IMR-90 (cell line): Measurements from ENCODE around the gene TRAK2. TPM values are rescaled to one million over a fixed set of nuclear protein-coding genes. Genes with fewer than 3 reads are reported as not detected.

Experiments
- ATAC-seq: fragments of 200-7000 bp; cut with Tn5 transposase; 2 replicates; pipeline ENCODE4 v1.9.1; 2020; ENCODE audit warnings: low read depth, mild to moderate bottlenecking, moderate library complexity
- BruUV-seq: library from RNA; stranded (reverse); fragments of 400-500 nt; replicated peaks from 2 replicates; lab custom pipeline; 2021; lab: Mats Ljungman, UMichigan
- CTCF ChIA-PET: fragments of 300-600 bp; formaldehyde crosslinking; extraction: SDS; loops from one replicate; lab custom pipeline; 2021; ENCODE audit warnings: antibody characterized with exemption; lab: Yijun Ruan, JAX
- POLR2A ChIA-PET: fragments of 300-600 bp; sonication (Branson Sonifier 250); formaldehyde crosslinking; loops from one replicate; lab custom pipeline; 2022; ENCODE audit warnings: antibody characterized with exemption; ENCODE audit not compliant: unreplicated experiment; lab: Charles Lee
- DNase-seq: peaks from one replicate; pipeline ENCODE4 v3.0.0; 2013
- H2AFZ ChIP-seq: replicated peaks from 2 replicates; pipeline ENCODE3; 2013; ENCODE audit warnings: low read length, mild to moderate bottlenecking; ENCODE audit not compliant: poor library complexity
- H2AK5ac ChIP-seq: 2 replicates; pipeline ENCODE4 v1.6.1; 2013; ENCODE audit warnings: low read depth, low read length, inconsistent platforms
- H2AK9ac ChIP-seq: replicated peaks from 2 replicates; pipeline ENCODE3; 2013; ENCODE audit warnings: mild to moderate bottlenecking, low read depth, low read length, moderate library complexity; ENCODE audit not compliant: poor library complexity
- H2BK120ac ChIP-seq: 2 replicates; pipeline ENCODE4 v1.6.1; 2013; ENCODE audit warnings: low read depth, low read length, inconsistent platforms
- H2BK15ac ChIP-seq: 3 replicates; pipeline ENCODE4 v1.6.1; 2013; ENCODE audit warnings: low read depth, low read length, inconsistent platforms
- H2BK20ac ChIP-seq: 2 replicates; pipeline ENCODE4 v1.6.1; 2013; ENCODE audit warnings: low read depth, mild to moderate bottlenecking, inconsistent platforms, low read length, moderate library complexity
- H2BK5ac ChIP-seq: 2 replicates; pipeline ENCODE4 v1.6.1; 2013; ENCODE audit warnings: mild to moderate bottlenecking, low read depth, low read length, inconsistent platforms; ENCODE audit not compliant: poor library complexity, severe bottlenecking
- H3K14ac ChIP-seq: replicated peaks from 2 replicates; pipeline ENCODE4 v1.6.1; 2013; ENCODE audit warnings: low read depth, low read length, inconsistent platforms
- H3K18ac ChIP-seq: 2 replicates; pipeline ENCODE4 v1.6.1; 2013; ENCODE audit warnings: low read depth, low read length, control low read depth
- H3K23ac ChIP-seq: 2 replicates; pipeline ENCODE4 v1.6.1; 2013; ENCODE audit warnings: low read depth, low read length, inconsistent platforms
- H3K27ac ChIP-seq: 2 replicates; pipeline ENCODE4 v1.5.1; 2013; ENCODE audit warnings: mild to moderate bottlenecking, control low read depth, low read length; ENCODE audit not compliant: insufficient read depth
- H3K27me3 ChIP-seq: 2 replicates; pipeline ENCODE4 v1.6.1; 2013; ENCODE audit warnings: low read length; ENCODE audit not compliant: control insufficient read depth, insufficient read depth
- H3K36me3 ChIP-seq: 2 replicates; pipeline ENCODE4 v1.6.1; 2013; ENCODE audit warnings: low read length, mixed read lengths; ENCODE audit not compliant: control insufficient read depth, insufficient read depth
- H3K4ac ChIP-seq: 2 replicates; pipeline ENCODE4 v1.6.1; 2013; ENCODE audit warnings: low read depth, low read length, inconsistent platforms
- H3K4me1 ChIP-seq: 2 replicates; pipeline ENCODE4 v1.6.1; 2013; ENCODE audit warnings: low read length, mixed read lengths; ENCODE audit not compliant: control insufficient read depth, insufficient read depth
- H3K4me2 ChIP-seq: 2 replicates; pipeline ENCODE4 v1.6.1; 2013; ENCODE audit warnings: low read depth, mild to moderate bottlenecking, control low read depth, low read length, moderate library complexity
- H3K4me3 ChIP-seq: 2 replicates; pipeline ENCODE4 v1.5.1; 2013; ENCODE audit warnings: low read depth, mild to moderate bottlenecking, control low read depth, low read length, moderate library complexity; ENCODE audit not compliant: insufficient read depth
- H3K56ac ChIP-seq: 2 replicates; pipeline ENCODE4 v1.6.1; 2013; ENCODE audit warnings: low read length, inconsistent platforms; ENCODE audit not compliant: insufficient read depth; ENCODE audit errors: extremely low read depth
- H3K79me1 ChIP-seq, 2 experiments: 2 replicates each; pipeline ENCODE4 v1.6.1; 2013; ENCODE audit warnings: low read length in 2 of 2, inconsistent platforms in 1 of 2, low read depth in 1 of 2
- H3K9ac ChIP-seq: 2 replicates; pipeline ENCODE4 v1.6.1; 2013; ENCODE audit warnings: low read depth, low read length, control low read depth
- H3K9me1 ChIP-seq: 2 replicates; pipeline ENCODE4 v1.6.1; 2013; ENCODE audit warnings: low read length, inconsistent platforms; ENCODE audit not compliant: insufficient read depth
- H3K9me3 ChIP-seq: 2 replicates; pipeline ENCODE4 v1.6.1; 2013; ENCODE audit warnings: low read length; ENCODE audit not compliant: control insufficient read depth, insufficient read depth
- H4K20me1 ChIP-seq: 2 replicates; pipeline ENCODE4 v1.6.1; 2013; ENCODE audit warnings: low read length, inconsistent platforms; ENCODE audit not compliant: insufficient read depth
- H4K5ac ChIP-seq: 2 replicates; pipeline ENCODE4 v1.6.1; 2013; ENCODE audit warnings: mild to moderate bottlenecking, low read depth, low read length, control low read depth
- H4K8ac ChIP-seq, 2 experiments: 2 replicates each; pipeline ENCODE4 v1.6.1; 2013; ENCODE audit warnings: low read depth in 2 of 2, low read length in 2 of 2, control low read depth in 1 of 2, inconsistent platforms in 1 of 2
- H4K91ac ChIP-seq: 2 replicates; pipeline ENCODE4 v1.6.1; 2013; ENCODE audit warnings: low read depth, low read length, inconsistent platforms; ENCODE audit not compliant: insufficient read depth
- BHLHE40 ChIP-seq: fragments of 150-350 bp; IDR thresholded peaks from 2 replicates; pipeline ENCODE4 v1.6.1; 2016; ENCODE audit warnings: mild to moderate bottlenecking, low read depth, low read length
- CEBPB ChIP-seq: IDR thresholded peaks from 2 replicates; pipeline ENCODE4 v1.6.1; 2012; ENCODE audit warnings: low read depth, low read length, improper control_type of control experiment
- CTCF ChIP-seq: conservative IDR thresholded peaks from 2 replicates; pipeline ENCODE4 v1.5.1; 2012; ENCODE audit warnings: mild to moderate bottlenecking, low read depth, low read length, improper control_type of control experiment
- ELK1 ChIP-seq: fragments of 150-350 bp; IDR thresholded peaks from 2 replicates; pipeline ENCODE4 v1.6.1; 2016; ENCODE audit warnings: low read depth, mild to moderate bottlenecking, low read length, moderate library complexity, borderline replicate concordance
- MAZ ChIP-seq: IDR thresholded peaks from 2 replicates; pipeline ENCODE4 v1.6.1; 2012; ENCODE audit warnings: low read depth, mild to moderate bottlenecking, low read length, improper control_type of control experiment, moderate library complexity, borderline replicate concordance
- MXI1 ChIP-seq: IDR thresholded peaks from 2 replicates; pipeline ENCODE4 v1.6.1; 2012; ENCODE audit warnings: low read depth, mild to moderate bottlenecking, low read length, moderate library complexity, borderline replicate concordance
- NFE2L2 ChIP-seq: fragments of 150-350 bp; IDR thresholded peaks from 2 replicates; pipeline ENCODE4 v1.6.1; 2016; ENCODE audit warnings: low read depth, mild to moderate bottlenecking, low read length
- RFX5 ChIP-seq: IDR thresholded peaks from 2 replicates; pipeline ENCODE4 v1.8.0; 2012; ENCODE audit warnings: low read depth, mild to moderate bottlenecking, low read length, moderate library complexity
- USF2 ChIP-seq: fragments of 150-350 bp; IDR thresholded peaks from 2 replicates; pipeline ENCODE4 v1.6.1; 2017; ENCODE audit warnings: mild to moderate bottlenecking, antibody characterized with exemption, low read length, low read depth
- WGBS, 2 experiments: methylation state at CpG; one replicate each; pipeline versions ENCODE4 v1.1.5 to v1.1.7; 2013; ENCODE audit warnings: missing lambda C conversion rate in 2 of 2; ENCODE audit not compliant: insufficient read length in 1 of 2; ENCODE audit errors: extremely low coverage in 2 of 2; 5-methylcytosine and 5-hydroxymethylcytosine counted together
- dilution Hi-C: fragments of 300-500 bp; cut with HindIII; formaldehyde crosslinking; loops from one replicate; pipeline ENCODE4 v1.14.3; 2018; ENCODE audit warnings: low sequenced_read_pairs; ENCODE audit not compliant: unreplicated experiment
- in situ Hi-C: fragments of 300-500 bp; cut with MboI; formaldehyde crosslinking; loops from 3 replicates; pipeline ENCODE4 v1.14.3; 2019; ENCODE audit warnings: low sequenced_read_pairs, inconsistent platforms, mixed read lengths
- intact Hi-C: fragments of 100-400 bp; cut with micrococcal nuclease; formaldehyde crosslinking; loops from 2 replicates; pipeline ENCODE4 v1.10.0; 2022
- polyA plus RNA-seq, 3 experiments: library from polyadenylated mRNA; depleted of rRNA; stranded (reverse); fragments of >200 nt; gene quantifications; 2 replicates each; pipeline ENCODE4 v1.2.3, GENCODE V29; 2012; ENCODE audit warnings: low replicate concordance in 1 of 3
- total RNA-seq: library from RNA; depleted of rRNA; stranded (reverse); fragments of >200 nt; gene quantifications from 2 replicates; pipeline ENCODE4 v1.2.3, GENCODE V29; 2012

TRAK2 gene
- total and polyA plus RNA-seq, 2 of the 4 experiments (the other 2 are of a cell fraction), result 13.1 to 65.4 TPM

GRCh38 chr2:201404699-201405280, 46.5 kb downstream of the TRAK2 start:
- ATAC-seq, result no peak
- POLR2A ChIA-PET, result no interaction called here
- TF ChIP-seq RFX5 (no peak), BHLHE40 (no peak), USF2 (no peak), CEBPB (no peak), MXI1 (no peak), NFE2L2 (no peak), ELK1 (no peak), MAZ (no peak), CTCF (no peak)

More at GRCh38 chr2:201404699-201405280, 46.5 kb downstream of the TRAK2 start:
- dilution Hi-C loops, result no loop called here
- H2BK15ac ChIP-seq, result no peak overlapping the region
- H4K91ac ChIP-seq, result no peak overlapping the region
- 0 out of 2 replicates have a peak overlapping the region, but pooled peaks have one; percentile 11 for H2BK20ac ChIP-seq
- H3K4me3 ChIP-seq, result no peak overlapping the region
- H3K27ac ChIP-seq, result no peak overlapping the region
- H3K9me1 ChIP-seq, result no peaks in the 10 kb centered on the region
- no peaks in the 10 kb centered on the region for H3K27me3 ChIP-seq
- no peak overlapping the region for H2AK5ac ChIP-seq
- no peak overlapping the region for H3K14ac ChIP-seq
- 0 out of 2 replicates have a peak, but pooled peaks cover 2% of the 10 kb centered on the region for H3K36me3 ChIP-seq
- peaks cover 11% of the 10 kb centered on the region for H3K4me1 ChIP-seq
- WGBS, 2 experiments, result no CpG with 5 or more reads among the region's 3 CpGs
- H3K79me1 ChIP-seq, result peaks cover 11 to 37% of the 10 kb centered on the region in 2 experiments
- no peak overlapping the region for H2AK9ac ChIP-seq
- intact Hi-C loops, result no loop called here
- H3K18ac ChIP-seq, result peak overlapping the region; percentile 56; the same call in 1 of the 2 replicates
- TSS peak; percentile 8 for BruUV-seq
- H4K20me1 ChIP-seq, result no peaks in the 10 kb centered on the region
- H3K9me3 ChIP-seq, result no peaks in the 10 kb centered on the region
- CTCF ChIA-PET, result no interaction called here
- H3K23ac ChIP-seq, result no peak overlapping the region
- H2AFZ ChIP-seq, result no peak overlapping the region
- H2BK5ac ChIP-seq, result no peak overlapping the region
- DNase-seq, result no peak
- peak overlapping the region; percentile 30; the same call in 1 of the 2 replicates for H2BK120ac ChIP-seq
- H3K9ac ChIP-seq, result no peak overlapping the region
- no peak overlapping the region; the same call in 1 of the 2 replicates for H3K4ac ChIP-seq
- no peak overlapping the region for H3K56ac ChIP-seq
- no peak overlapping the region for H3K4me2 ChIP-seq
- in situ Hi-C loops, result no loop called here
- no peak overlapping the region for H4K5ac ChIP-seq
- H4K8ac ChIP-seq, result no peak overlapping the region
